ENCODE data around the gene SPATA33.
A peak's percentile ranks its signal among the peaks of the same experiment; 100 is the strongest.
"Not testable (repeated sequence)": the region's sequence is repeated elsewhere in the genome, so short reads cannot be mapped to it uniquely, and the experiment has no call there.

SPATA33 gene

GRCh38 chr16:89658221-89658879 is 714 bp downstream of the SPATA33 start:
- TF ChIP-seq CTCF (IDR thresholded peaks at IDR 0.05; ENCODE audit: control extremely low read depth, extremely low read depth, low read depth, missing control alignments) = no peak
- ChIA-PET CTCF (interaction anchor here (0.8 to 2.2 kb wide), 6 partner anchors 10 to 43 kb away, joined by 3 to 8 read pairs (median 4); partner anchors contain the start of gene SPATA2L), POLR2A (interaction anchor here (0.6 kb wide), 1 partner anchor 25 kb away, joined by 4 read pairs; no protein-coding TSS in a partner anchor)
- no peak for DNase-seq (ENCODE audit: extremely low spot score)

- POLR2A ChIA-PET = no interaction called here
- CTCF ChIA-PET = interaction anchor here (2.2 kb wide), 1 partner anchor 8 kb away, joined by 8 read pairs; no protein-coding TSS in a partner anchor
- TF ChIP-seq CTCF (IDR thresholded peaks at IDR 0.05; ENCODE audit: control extremely low read depth, extremely low read depth, low read depth, missing control alignments) = no peak
- DNase-seq (ENCODE audit: extremely low spot score) = no peak
Observed at GRCh38 chr16:89660146-89660545, 2.5 kb downstream of the SPATA33 start.

- no peak for DNase-seq (ENCODE audit: extremely low spot score)
- no peak for TF ChIP-seq CTCF (IDR thresholded peaks at IDR 0.05; ENCODE audit: control extremely low read depth, extremely low read depth, low read depth, missing control alignments)
- POLR2A ChIA-PET = no interaction called here
- CTCF ChIA-PET = no interaction called here
Observed at GRCh38 chr16:89661215-89661614, 3.6 kb downstream of the SPATA33 start.

- DNase-seq (ENCODE audit: extremely low spot score); POLR2A ChIA-PET: not testable (repeated sequence)
- CTCF ChIA-PET = interaction anchor here (0.7 to 1.1 kb wide), 3 partner anchors 9 to 22 kb away, joined by 3 read pairs; no protein-coding TSS in a partner anchor
Observed at GRCh38 chr16:89664238-89664637, 6.6 kb downstream of the SPATA33 start.

- CTCF ChIA-PET = interaction anchor here (1.0 to 2.5 kb wide), 3 partner anchors 8 to 52 kb away, joined by 3 to 8 read pairs (median 3); no protein-coding TSS in a partner anchor
- DNase-seq (ENCODE audit: extremely low spot score); POLR2A ChIA-PET: not testable (repeated sequence)
- TF ChIP-seq CTCF (IDR thresholded peaks at IDR 0.05; ENCODE audit: control extremely low read depth, extremely low read depth, low read depth, missing control alignments) = peak; percentile 34
Observed at GRCh38 chr16:89667000-89667399, 9.4 kb downstream of the SPATA33 start.

GRCh38 chr16:89667633-89668032 is 10.0 kb downstream of the SPATA33 start:
- ChIA-PET CTCF (interaction anchor here (1.0 to 2.5 kb wide), 4 partner anchors 8 to 53 kb away, joined by 3 to 8 read pairs (median 4); no protein-coding TSS in a partner anchor), POLR2A (no interaction called here)
- no peak for DNase-seq (ENCODE audit: extremely low spot score)
- no peak for TF ChIP-seq CTCF (IDR thresholded peaks at IDR 0.05; ENCODE audit: control extremely low read depth, extremely low read depth, low read depth, missing control alignments)

GRCh38 chr16:89668790-89669158 is 11.1 kb downstream of the SPATA33 start:
- ChIA-PET CTCF (interaction anchor here (1.3 to 2.5 kb wide), 2 partner anchors 10 to 18 kb away, joined by 4 to 8 read pairs; no protein-coding TSS in a partner anchor), POLR2A (no interaction called here)
- TF ChIP-seq CTCF (IDR thresholded peaks at IDR 0.05; ENCODE audit: control extremely low read depth, extremely low read depth, low read depth, missing control alignments) = no peak
- DNase-seq (ENCODE audit: extremely low spot score) = no peak

All from GM10248 (cell line).